Measurements from ENCODE around the gene CCDC85A.

DNA sequence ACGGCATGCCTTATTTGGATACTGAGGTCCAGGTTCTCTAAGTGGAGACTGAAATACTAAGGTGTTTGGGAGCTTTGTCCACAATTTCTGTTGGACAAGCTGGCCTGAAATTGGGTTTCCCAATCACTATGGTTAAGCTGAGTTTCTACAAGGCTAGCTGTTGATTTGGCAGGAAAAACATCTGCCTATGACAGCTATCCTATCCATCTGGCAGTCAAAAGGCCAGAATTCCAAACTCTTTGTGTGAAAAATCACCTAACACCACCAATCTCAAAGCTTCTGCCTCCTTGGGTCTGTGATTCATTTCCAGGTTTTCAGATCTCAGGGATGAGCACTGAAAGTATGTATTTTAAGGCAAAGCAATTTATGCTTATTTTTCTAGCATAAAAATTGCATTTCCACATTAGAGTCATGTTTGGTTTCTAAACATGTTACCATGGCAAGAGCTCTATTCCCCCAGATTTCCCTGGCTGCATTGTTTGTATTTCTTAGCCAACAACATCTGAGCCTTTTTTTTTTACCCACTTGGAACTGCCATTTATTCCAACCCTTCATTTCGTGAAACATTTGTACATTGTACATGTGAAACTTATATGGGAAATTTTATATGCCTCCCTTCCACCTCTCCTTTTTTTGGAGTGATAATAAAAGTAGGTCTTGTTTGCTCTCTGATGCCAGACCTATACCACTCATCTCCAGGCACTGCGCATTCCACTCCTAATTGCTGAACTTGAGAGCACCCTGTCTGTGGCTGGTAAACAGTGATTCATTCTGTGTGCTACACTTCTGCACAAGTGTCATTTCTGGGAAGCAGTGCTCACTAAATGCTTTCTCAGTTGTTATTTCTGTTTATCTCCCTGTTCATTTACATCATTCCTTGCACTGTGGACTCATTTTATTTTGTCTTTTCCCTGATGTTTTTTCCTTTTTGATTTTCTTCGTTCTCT, 15.9 kb upstream of the CCDC85A start:
- TF ChIP-seq, protein P1, sequence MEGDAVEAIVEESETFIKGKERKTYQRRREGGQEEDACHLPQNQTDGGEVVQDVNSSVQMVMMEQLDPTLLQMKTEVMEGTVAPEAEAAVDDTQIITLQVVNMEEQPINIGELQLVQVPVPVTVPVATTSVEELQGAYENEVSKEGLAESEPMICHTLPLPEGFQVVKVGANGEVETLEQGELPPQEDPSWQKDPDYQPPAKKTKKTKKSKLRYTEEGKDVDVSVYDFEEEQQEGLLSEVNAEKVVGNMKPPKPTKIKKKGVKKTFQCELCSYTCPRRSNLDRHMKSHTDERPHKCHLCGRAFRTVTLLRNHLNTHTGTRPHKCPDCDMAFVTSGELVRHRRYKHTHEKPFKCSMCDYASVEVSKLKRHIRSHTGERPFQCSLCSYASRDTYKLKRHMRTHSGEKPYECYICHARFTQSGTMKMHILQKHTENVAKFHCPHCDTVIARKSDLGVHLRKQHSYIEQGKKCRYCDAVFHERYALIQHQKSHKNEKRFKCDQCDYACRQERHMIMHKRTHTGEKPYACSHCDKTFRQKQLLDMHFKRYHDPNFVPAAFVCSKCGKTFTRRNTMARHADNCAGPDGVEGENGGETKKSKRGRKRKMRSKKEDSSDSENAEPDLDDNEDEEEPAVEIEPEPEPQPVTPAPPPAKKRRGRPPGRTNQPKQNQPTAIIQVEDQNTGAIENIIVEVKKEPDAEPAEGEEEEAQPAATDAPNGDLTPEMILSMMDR (conservative IDR thresholded peaks at IDR 0.05; ENCODE audit: low read depth, low read length), result no peak
- TF ChIP-seq POLR2A (IDR thresholded peaks at IDR 0.05; ENCODE audit: low read depth, low read length) (no peak), CEBPB (IDR thresholded peaks at IDR 0.05; ENCODE audit: low read depth, low read length) (no peak), RAD21 (IDR thresholded peaks at IDR 0.05; ENCODE audit: low read length) (no peak), MXI1 (IDR thresholded peaks at IDR 0.05; ENCODE audit: borderline replicate concordance, low read depth, low read length) (no peak)
- TF ChIP-seq, protein P2, sequence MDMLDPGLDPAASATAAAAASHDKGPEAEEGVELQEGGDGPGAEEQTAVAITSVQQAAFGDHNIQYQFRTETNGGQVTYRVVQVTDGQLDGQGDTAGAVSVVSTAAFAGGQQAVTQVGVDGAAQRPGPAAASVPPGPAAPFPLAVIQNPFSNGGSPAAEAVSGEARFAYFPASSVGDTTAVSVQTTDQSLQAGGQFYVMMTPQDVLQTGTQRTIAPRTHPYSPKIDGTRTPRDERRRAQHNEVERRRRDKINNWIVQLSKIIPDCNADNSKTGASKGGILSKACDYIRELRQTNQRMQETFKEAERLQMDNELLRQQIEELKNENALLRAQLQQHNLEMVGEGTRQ (IDR thresholded peaks at IDR 0.05; ENCODE audit: low read depth, low read length), result no peak

Data from IMR-90 (cell line).